DMS153 treated with DMSO at 0.1 percent for 48 hours (cell line): ENCODE data around the gene FSTL4.

ENCODE experiments used
- DNase-seq: peaks from one replicate; lab custom pipeline; 2025; ENCODE audit not compliant: unreplicated experiment; lab: John Stamatoyannopoulos, UW

Gene FSTL4

DNA sequence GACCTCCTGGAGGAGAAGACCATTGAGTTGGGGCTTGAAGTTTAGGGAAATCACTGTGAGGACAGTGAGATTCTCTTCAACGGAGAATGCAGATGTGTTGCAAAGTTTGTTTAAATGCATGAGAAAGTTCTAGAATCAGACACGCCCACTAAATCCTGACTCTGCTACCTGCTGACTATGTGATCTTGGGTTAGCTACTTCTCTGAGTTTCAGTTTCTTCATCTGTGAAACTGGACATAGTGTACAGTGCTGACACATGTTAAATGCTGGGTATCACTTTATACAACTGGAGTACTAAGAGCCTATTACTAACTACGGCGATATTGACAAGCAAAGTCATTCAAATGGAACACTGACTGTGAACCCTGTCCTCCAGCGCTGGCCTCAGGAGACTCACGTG is 305.1 kb downstream of the FSTL4 start:
- DNase-seq: no peak

DNA sequence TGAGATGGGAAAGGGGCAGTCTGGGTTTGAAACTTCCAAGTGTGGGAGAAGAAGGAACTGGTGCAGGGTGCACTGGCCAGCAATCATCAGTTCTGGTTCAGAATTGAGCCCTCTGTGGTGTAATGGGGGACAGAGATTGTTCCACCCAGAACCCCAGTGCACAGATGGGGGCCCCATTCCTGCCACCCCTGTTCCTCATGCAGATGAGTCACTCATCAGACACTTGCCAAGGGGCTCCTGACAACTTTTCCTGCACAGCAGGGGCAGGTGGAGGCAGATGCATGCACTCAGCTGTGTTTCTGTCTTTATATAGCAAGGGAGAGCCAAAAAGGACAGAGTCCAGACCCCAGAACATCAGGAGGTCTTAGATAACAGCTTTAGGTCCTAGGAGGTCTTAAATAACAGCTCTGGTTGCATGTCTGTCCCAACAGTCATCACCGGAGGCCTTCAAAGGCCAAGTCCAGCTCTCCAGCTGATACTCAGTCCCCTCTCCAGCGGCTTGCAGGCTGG is 307.6 kb downstream of the FSTL4 start:
- no peak for DNase-seq

DNA sequence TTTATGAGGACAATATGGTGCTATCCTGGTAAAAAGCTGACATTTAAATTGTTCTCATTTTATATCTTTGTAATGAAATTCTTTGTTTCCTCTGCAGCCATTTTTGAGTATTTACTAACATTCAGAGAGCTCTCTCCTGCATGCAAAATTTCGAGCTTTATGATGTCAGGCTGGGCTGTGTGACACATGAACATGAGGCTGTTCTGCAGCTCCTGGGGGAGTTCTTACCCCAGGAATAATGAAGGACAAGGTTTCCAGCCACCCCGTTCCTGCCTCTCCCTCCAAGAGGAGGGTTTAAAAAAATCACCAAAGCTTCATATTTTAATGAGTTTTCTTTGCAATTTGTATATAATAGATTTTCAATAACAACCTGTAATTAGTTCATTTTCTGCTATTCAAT is 308.2 kb downstream of the FSTL4 start:
- DNase-seq: no peak

DNA sequence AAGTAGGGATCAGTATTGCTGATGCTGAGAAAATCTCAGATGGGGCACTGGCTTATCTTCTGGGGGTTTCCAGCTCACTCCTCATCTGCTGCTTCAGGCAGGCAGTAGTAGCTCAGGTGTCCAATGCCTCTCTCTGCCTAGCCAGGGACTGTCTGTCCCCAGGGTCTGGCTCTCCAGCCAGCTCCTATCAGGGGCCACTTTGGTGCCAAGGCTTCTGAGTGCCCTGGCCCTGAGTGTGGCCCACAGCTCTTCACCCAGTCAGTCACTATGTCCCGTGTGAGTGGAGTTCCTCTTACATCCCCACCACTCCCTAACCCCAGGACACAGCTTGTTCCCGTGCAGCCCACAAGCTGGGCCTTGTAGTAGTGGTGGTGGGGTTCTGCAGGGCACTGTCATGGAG is 309.0 kb downstream of the FSTL4 start:
- no peak for DNase-seq

DNA sequence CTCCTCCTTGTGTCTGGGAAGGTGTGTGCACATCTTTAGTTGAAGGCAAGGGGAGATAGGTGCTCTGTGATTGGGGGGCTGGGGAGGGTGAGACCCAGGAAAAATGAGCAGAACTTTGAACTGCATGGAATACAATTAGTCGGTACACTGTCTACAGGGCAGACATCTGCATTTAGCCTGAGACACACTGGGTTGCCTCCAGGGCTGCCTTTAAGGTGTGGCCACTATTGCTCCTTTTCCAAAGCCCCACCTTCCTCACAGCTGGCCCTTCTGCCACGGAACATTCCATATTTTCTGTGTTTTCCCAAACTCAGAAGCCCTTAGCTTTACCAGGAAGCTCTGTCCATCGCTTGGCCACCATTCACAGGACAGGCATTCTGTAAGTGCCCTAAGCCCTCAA is 312.6 kb downstream of the FSTL4 start:
- DNase-seq: no peak

DNA sequence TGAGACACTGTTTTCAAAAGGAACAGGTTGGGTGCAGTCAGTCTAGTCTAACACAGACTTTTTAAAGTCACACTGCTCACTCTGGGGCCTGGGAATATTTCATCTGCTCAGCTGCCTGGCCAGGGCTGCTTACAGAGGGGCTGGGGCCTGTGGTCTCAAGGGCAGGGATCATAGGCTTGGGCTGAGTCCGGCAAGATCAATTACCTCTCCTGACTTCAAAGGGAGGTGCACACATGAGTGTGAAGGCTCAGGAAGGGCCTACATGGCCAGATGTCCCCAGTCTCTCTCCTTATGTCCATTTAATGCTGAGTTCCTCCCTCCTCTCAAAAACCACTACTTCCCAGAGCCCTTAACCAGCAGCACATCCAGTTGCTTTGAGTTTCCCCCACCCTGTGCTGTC is 313.3 kb downstream of the FSTL4 start:
- DNase-seq: no peak

DNA sequence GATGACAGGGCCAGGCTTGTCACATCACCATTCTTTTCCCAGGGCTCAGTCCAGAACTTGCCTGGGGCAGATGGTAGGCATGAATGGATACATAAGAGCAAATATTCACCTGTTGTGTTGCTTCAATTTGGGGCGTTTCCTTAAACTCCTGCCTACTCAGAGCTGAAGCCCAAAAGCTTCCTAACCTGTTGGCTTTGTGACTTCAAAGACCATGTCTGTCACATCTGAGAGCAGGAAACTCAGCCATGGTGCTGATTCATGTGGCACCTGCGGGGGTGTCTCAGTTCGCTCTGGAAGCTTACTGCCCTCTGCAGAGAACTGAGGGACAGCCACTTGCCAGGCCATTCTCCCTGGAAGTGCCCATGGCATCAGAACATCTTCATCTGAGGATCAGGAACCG is 313.9 kb downstream of the FSTL4 start:
- no peak for DNase-seq

DNA sequence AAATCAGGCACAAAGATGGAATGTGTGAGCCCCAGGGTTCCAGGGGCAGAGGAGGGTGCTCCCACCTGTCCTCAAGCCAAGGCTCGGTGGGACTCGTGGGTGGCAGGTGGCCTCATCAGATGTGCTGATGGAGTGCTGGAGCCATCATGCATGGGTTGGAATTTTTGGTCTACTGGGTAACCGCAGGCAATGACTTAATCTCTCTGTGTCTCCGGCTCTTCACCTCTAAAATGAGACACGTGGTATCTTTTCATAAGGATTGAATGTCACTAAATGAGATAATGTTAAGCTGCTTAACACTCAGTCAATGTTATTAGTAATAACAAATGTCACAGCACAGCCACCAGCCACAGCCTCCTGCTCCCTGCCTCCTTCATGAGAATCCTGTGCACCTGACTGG is 315.0 kb downstream of the FSTL4 start:
- DNase-seq: no peak

DNA sequence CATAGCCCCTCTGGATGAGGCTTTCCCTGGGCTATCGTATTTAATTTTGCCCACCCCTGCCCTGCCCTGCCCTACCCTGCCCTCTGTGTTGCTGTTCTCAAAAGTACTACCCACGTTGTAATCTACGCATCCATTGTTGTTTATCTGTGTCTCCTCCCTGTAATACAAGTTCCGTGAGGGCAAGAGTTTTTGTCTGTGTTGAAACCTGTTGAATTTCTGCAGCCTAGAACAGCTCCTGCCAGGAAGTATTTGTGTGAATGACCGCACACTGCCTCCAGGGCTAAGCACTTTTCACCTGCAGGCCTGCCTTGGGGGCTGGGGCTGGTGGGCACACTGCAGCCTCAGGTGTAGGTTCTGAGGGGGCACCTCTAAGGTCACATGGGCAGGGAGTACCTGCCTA is 315.7 kb downstream of the FSTL4 start:
- DNase-seq: no peak

DNA sequence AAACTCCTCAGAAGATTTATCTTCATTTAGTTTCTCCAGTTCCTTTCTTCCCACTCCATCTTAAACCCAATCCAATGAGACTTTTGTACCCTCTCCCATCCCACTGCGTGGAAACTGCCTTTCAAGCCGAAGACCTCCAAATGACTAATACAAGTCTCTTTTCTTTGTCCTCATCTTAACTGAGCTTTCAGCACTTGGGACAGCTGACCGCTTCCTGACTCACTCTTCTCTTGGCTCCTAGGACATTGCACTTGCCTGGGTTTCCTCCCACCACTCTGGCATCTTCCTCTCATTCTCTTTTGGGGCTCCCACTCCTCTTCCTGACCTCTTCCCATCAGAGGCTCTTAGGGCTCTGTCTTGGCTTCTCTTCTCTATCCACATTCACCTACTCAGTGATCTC is 316.8 kb downstream of the FSTL4 start:
- no peak for DNase-seq

DNA sequence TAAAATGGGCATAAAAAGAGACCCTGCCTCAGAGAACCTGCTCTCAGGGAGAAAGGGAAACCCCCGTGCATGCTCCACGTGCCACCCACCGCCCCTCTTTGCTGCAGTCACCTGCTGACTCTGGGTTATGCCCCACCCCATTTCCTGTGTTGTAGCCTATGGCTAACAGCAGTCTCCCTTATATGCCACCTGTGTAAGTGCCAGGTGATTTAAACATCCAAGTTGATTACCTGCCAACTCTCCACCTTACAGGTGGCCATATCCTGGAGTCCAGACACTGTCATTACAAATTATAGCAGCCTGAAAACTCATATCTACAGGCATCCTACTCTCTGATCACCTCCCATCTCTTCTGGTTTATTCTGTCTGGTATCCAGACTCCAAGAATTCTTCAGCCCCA is 318.0 kb downstream of the FSTL4 start:
- peak; percentile 23 for DNase-seq

DNA sequence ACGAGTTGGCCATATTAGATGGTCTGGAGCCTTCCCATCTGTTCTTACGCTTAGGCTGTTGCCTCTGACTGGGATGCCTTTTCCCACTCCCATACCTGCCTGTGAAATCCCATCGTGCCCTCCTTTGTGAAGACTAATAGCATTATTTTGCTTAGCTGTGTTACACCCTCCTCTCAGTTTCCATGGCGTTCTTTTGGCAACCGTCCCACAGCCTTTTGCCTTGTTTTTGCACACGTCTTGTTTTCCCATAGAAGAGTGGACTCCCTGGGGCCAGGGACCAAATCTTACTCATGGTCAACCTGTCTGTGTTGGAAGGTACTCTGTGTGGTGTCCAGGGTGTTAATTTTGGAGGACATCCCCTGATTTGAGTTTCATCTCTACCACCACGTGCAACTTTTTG is 318.4 kb downstream of the FSTL4 start:
- peak; percentile 25 for DNase-seq

DNA sequence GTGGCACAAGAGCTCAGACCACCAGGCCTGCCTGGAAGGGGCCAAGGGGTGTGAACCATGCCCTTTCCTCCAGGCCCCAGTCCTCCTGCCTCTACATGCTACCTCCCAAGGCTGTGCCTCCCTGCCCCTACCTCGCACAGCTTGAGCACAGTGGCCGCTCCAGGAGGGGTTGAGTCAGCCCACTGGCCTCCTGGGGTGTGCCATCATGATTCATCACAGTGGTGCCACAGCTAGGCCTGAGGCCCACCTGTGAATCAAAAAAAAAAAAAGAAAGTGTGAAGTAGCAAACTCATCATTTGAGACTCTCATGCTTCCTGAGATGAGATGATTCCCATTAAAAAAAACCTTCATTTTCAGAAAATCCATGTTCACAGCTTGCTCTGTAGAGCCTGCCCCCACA is 320.0 kb downstream of the FSTL4 start:
- no peak for DNase-seq

DNA sequence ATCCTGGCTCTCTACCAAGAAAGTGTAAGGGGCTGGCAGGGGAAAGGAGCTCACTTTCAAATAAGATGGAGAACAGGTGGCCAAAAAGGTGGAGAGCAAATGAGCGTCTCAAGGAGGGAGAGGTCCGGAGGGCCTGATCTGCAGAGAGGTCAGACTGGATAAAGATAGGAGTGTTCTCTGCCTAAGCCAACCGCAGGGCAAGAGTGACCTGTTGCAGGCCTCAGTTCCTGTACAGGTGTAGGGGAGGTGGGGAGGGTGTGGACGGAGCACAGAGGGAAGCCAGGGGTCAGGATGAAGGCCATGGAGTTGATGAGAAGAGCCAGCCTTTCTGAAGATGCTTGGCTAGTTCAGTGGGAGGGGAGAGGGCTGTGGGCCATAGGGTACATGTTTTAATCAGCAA is 320.8 kb downstream of the FSTL4 start:
- DNase-seq: no peak

DNA sequence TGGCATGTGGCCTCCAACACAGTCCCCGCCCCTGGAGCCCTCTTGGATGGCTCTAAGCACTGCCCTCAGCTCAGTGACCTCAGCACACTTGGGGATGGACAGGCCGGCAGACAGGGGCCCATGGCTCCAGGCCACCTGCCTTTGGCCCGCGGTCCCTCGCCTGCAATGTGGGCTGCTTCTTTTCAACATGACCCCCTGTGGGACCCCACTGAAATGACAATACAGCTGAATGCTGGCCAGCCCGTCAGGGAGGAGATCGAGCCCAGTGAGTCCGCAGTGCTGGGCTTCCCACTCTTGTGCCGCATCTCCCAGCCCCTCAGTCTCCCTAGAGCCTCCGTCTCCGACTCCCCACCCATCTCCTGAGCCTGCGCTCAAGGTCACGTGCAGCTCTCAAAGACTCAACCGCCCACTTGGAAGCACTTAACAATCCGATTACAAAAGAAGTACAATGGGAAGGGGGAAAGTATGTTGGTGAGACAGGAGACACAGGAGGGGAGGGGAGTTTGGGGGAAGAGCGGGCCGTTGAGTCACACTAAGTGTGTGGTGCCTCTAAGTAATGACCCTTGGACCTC is 321.6 kb downstream of the FSTL4 start:
- DNase-seq: no peak

DNA sequence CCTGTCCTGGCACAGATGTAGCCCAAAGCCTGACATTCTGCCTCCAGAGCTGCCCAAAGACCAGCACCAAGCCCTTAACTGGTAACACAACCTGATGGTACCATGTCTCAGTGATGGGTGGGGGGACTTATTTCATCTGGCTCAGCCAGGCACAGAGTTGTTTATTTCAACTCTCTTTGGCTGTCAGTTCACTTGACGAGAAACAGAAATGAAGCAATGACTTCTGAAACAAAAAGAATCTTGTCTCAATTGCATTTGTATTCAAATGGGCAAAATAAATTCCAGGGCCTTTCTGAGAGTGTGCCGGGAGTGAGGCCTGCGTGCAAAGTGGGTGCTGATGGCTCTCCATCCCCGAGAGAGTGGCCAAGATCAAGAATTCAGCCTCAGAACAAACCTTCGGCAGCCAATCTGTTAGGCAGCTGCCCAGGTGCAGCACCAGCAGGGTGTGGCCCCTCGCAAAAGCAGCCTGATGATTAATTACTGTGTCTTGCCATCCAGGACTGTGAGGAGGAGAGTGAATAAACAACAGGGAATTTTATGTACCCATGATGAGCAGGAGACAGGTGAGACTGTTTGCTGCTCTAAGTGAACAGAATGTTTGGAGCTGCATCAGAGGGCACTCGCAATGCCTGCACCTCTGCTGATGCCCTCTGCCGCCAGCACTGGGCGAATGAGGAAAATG is 322.5 kb downstream of the FSTL4 start:
- peak; percentile 9 for DNase-seq

DNA sequence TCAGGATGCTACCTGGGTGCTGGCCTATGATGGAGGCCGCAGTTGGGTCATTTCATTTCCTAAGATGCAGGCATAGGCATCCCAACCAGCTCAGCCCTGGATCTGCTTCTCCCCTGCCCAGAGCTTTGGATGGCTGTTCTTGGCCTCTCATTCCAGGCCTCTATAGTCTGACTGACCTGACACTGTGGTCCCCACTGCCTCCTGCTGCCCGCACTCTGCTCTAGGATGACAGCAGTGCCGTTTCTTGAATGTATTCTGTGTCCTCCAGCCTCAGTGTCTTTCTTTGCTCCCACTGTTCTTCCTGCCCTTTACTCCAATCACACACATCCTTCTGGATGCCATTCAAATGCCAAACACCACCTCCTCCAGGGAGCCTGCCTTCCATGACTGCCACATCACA is 324.8 kb downstream of the FSTL4 start:
- DNase-seq: no peak

DNA sequence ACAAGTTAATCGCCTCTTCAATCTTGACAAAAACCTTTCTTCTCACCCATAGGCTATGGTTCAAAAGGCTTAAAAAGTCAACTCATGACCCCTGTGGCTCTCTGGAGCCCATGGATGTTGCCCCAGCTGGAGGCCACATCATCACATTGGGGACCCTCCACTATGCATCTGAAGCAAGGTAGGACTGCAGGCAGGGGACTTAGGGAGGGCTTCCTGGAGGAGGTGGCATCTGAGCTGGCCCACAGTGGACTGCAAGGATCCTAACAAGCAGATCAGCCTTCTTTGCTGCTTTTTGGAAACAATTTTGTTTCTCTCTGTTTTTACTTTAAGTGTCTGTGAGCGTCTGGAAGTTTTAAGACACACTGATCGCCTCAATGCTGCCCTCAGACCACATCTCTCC is 325.9 kb downstream of the FSTL4 start:
- no peak for DNase-seq

DNA sequence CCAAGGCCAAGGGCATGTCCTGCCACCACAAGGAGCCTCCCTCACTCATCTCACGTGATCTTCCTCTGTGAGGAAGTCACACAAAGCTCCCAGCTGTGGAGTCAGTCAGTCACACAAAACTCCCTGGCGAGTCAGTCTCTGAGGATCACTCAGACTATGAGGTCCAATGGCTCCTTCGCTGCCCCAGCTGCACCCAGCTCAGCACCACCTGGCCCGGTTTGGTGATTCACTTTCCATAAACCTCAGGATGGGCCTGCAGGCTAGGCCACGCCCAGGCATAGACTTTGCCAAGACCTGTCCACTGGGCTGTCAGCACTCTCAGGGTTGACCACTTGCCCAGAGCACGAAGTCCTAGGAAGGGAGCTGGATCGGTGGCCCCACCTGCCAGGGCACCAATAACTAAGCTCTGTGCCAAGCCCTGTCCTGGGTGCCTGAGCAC is 326.7 kb downstream of the FSTL4 start:
- no peak for DNase-seq

DNA sequence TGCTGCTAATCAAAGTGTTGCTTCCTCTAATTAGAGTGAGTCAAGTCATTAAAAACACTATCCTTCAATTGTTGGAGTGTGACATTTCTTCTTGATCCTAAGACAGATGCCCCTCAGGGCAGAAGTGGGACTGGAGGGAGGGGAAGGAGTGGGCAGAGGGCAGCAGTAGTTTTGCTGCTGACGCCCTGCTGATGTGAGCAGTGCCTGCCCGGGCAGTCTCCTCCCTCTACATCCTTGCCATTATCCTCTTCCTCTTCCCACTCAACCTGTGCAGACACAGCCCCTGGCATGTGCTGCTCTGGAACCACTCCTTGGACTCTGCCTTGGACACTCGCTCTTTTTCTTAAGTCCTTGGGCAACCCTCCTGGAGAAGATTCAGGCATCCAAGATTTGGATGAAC is 328.0 kb downstream of the FSTL4 start:
- no peak for DNase-seq

DNA sequence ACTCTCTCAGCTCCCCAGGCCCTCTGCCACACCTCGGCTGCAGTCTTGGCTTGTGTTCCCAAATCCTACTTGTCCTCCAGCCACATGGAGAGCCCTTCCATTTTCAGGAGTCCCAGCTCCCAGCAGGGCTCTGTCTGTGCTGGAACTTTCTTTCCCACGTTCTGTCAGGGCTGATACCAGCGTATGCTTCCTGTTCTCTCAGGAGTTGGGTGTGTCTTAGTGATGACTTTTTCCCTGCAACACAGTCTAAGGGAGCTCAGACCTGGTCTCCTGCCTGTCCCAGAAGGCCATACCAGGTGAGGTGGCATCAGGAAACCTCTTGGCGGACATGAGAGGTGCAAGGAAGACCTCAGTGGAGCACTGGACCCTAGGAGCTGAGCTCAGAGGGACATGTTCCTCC is 334.0 kb downstream of the FSTL4 start:
- DNase-seq: no peak

DNA sequence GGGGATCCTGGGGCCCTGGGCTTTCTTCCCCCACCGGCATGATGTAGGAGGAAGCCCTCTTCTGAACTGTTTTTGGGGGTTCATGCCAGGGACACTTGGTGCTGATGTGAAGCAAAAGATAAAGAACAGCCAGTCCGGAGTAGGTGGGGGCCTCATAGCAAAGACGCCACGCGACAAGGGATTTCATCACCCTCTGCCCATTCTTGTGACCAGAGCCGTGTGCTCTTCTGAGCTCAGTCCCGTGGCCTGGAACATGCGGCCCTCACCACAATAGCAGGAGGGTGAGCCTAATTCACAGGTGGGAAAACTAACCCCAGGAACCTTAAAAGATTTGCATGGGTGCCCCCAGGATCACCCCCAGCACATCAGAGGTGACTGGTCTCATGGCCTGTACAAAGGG is 334.6 kb downstream of the FSTL4 start:
- DNase-seq: no peak

DNA sequence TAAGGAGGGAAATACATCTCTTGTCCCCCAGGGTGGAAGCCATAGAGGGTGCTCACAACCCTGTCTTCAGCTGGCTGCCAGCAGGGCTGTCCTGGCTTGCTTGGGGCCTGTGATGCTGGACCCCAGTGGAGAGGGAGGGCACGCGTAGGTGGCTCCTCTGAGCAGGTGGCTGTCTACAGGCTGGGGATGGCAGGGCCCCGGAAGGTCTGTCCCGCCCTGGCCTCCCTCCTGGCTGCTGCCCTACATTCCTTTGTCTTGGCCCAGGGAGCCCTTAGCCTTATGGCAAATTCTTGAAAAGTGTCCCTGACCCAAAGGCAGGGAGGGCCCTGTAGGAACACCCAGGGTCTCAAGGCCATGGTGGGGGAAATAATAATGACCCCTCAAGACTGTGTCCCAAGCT is 336.2 kb downstream of the FSTL4 start:
- DNase-seq: no peak
